IMR-90 (cell line): ENCODE results near the gene SPATA24. TPM values are rescaled to one million over a fixed set of nuclear protein-coding genes. Genes with fewer than 3 reads are reported as not detected.

ENCODE experiments used
- ATAC-seq: fragments of 200-7000 bp; cut with Tn5 transposase; 2 replicates; pipeline ENCODE4 v1.9.1; 2020; ENCODE audit warnings: low read depth, mild to moderate bottlenecking, moderate library complexity
- BruUV-seq: library from RNA; stranded (reverse); fragments of 400-500 nt; replicated peaks from 2 replicates; lab custom pipeline; 2021; lab: Mats Ljungman, UMichigan
- CTCF ChIA-PET: fragments of 300-600 bp; formaldehyde crosslinking; extraction: SDS; loops from one replicate; lab custom pipeline; 2021; ENCODE audit warnings: antibody characterized with exemption; lab: Yijun Ruan, JAX
- POLR2A ChIA-PET: fragments of 300-600 bp; sonication (Branson Sonifier 250); formaldehyde crosslinking; loops from one replicate; lab custom pipeline; 2022; ENCODE audit warnings: antibody characterized with exemption; ENCODE audit not compliant: unreplicated experiment; lab: Charles Lee
- DNase-seq: peaks from one replicate; pipeline ENCODE4 v3.0.0; 2013
- H2AFZ ChIP-seq: replicated peaks from 2 replicates; pipeline ENCODE3; 2013; ENCODE audit warnings: low read length, mild to moderate bottlenecking; ENCODE audit not compliant: poor library complexity
- H2AK5ac ChIP-seq: 2 replicates; pipeline ENCODE4 v1.6.1; 2013; ENCODE audit warnings: low read depth, low read length, inconsistent platforms
- H2AK9ac ChIP-seq: replicated peaks from 2 replicates; pipeline ENCODE3; 2013; ENCODE audit warnings: mild to moderate bottlenecking, low read depth, low read length, moderate library complexity; ENCODE audit not compliant: poor library complexity
- H2BK120ac ChIP-seq: 2 replicates; pipeline ENCODE4 v1.6.1; 2013; ENCODE audit warnings: low read depth, low read length, inconsistent platforms
- H2BK15ac ChIP-seq: 3 replicates; pipeline ENCODE4 v1.6.1; 2013; ENCODE audit warnings: low read depth, low read length, inconsistent platforms
- H2BK20ac ChIP-seq: 2 replicates; pipeline ENCODE4 v1.6.1; 2013; ENCODE audit warnings: low read depth, mild to moderate bottlenecking, inconsistent platforms, low read length, moderate library complexity
- H2BK5ac ChIP-seq: 2 replicates; pipeline ENCODE4 v1.6.1; 2013; ENCODE audit warnings: mild to moderate bottlenecking, low read depth, low read length, inconsistent platforms; ENCODE audit not compliant: poor library complexity, severe bottlenecking
- H3K14ac ChIP-seq: replicated peaks from 2 replicates; pipeline ENCODE4 v1.6.1; 2013; ENCODE audit warnings: low read depth, low read length, inconsistent platforms
- H3K18ac ChIP-seq: 2 replicates; pipeline ENCODE4 v1.6.1; 2013; ENCODE audit warnings: low read depth, low read length, control low read depth
- H3K23ac ChIP-seq: 2 replicates; pipeline ENCODE4 v1.6.1; 2013; ENCODE audit warnings: low read depth, low read length, inconsistent platforms
- H3K27ac ChIP-seq: 2 replicates; pipeline ENCODE4 v1.5.1; 2013; ENCODE audit warnings: mild to moderate bottlenecking, control low read depth, low read length; ENCODE audit not compliant: insufficient read depth
- H3K27me3 ChIP-seq: 2 replicates; pipeline ENCODE4 v1.6.1; 2013; ENCODE audit warnings: low read length; ENCODE audit not compliant: control insufficient read depth, insufficient read depth
- H3K36me3 ChIP-seq: 2 replicates; pipeline ENCODE4 v1.6.1; 2013; ENCODE audit warnings: low read length, mixed read lengths; ENCODE audit not compliant: control insufficient read depth, insufficient read depth
- H3K4ac ChIP-seq: 2 replicates; pipeline ENCODE4 v1.6.1; 2013; ENCODE audit warnings: low read depth, low read length, inconsistent platforms
- H3K4me1 ChIP-seq: 2 replicates; pipeline ENCODE4 v1.6.1; 2013; ENCODE audit warnings: low read length, mixed read lengths; ENCODE audit not compliant: control insufficient read depth, insufficient read depth
- H3K4me2 ChIP-seq: 2 replicates; pipeline ENCODE4 v1.6.1; 2013; ENCODE audit warnings: low read depth, mild to moderate bottlenecking, control low read depth, low read length, moderate library complexity
- H3K4me3 ChIP-seq: 2 replicates; pipeline ENCODE4 v1.5.1; 2013; ENCODE audit warnings: low read depth, mild to moderate bottlenecking, control low read depth, low read length, moderate library complexity; ENCODE audit not compliant: insufficient read depth
- H3K56ac ChIP-seq: 2 replicates; pipeline ENCODE4 v1.6.1; 2013; ENCODE audit warnings: low read length, inconsistent platforms; ENCODE audit not compliant: insufficient read depth; ENCODE audit errors: extremely low read depth
- H3K79me1 ChIP-seq, 2 experiments: 2 replicates each; pipeline ENCODE4 v1.6.1; 2013; ENCODE audit warnings: low read length in 2 of 2, inconsistent platforms in 1 of 2, low read depth in 1 of 2
- H3K9ac ChIP-seq: 2 replicates; pipeline ENCODE4 v1.6.1; 2013; ENCODE audit warnings: low read depth, low read length, control low read depth
- H3K9me1 ChIP-seq: 2 replicates; pipeline ENCODE4 v1.6.1; 2013; ENCODE audit warnings: low read length, inconsistent platforms; ENCODE audit not compliant: insufficient read depth
- H3K9me3 ChIP-seq: 2 replicates; pipeline ENCODE4 v1.6.1; 2013; ENCODE audit warnings: low read length; ENCODE audit not compliant: control insufficient read depth, insufficient read depth
- H4K20me1 ChIP-seq: 2 replicates; pipeline ENCODE4 v1.6.1; 2013; ENCODE audit warnings: low read length, inconsistent platforms; ENCODE audit not compliant: insufficient read depth
- H4K5ac ChIP-seq: 2 replicates; pipeline ENCODE4 v1.6.1; 2013; ENCODE audit warnings: mild to moderate bottlenecking, low read depth, low read length, control low read depth
- H4K8ac ChIP-seq, 2 experiments: 2 replicates each; pipeline ENCODE4 v1.6.1; 2013; ENCODE audit warnings: low read depth in 2 of 2, low read length in 2 of 2, control low read depth in 1 of 2, inconsistent platforms in 1 of 2
- H4K91ac ChIP-seq: 2 replicates; pipeline ENCODE4 v1.6.1; 2013; ENCODE audit warnings: low read depth, low read length, inconsistent platforms; ENCODE audit not compliant: insufficient read depth
- BHLHE40 ChIP-seq: fragments of 150-350 bp; IDR thresholded peaks from 2 replicates; pipeline ENCODE4 v1.6.1; 2016; ENCODE audit warnings: mild to moderate bottlenecking, low read depth, low read length
- CEBPB ChIP-seq: IDR thresholded peaks from 2 replicates; pipeline ENCODE4 v1.6.1; 2012; ENCODE audit warnings: low read depth, low read length, improper control_type of control experiment
- CHD1 ChIP-seq: IDR thresholded peaks from 2 replicates; pipeline ENCODE4 v1.6.1; 2012; ENCODE audit warnings: low read depth, low read length, improper control_type of control experiment
- CTCF ChIP-seq: conservative IDR thresholded peaks from 2 replicates; pipeline ENCODE4 v1.5.1; 2012; ENCODE audit warnings: mild to moderate bottlenecking, low read depth, low read length, improper control_type of control experiment
- FOS ChIP-seq: fragments of 150-350 bp; IDR thresholded peaks from 2 replicates; pipeline ENCODE4 v1.6.1; 2016; ENCODE audit warnings: low read depth, low read length
- MAFK ChIP-seq: IDR thresholded peaks from 2 replicates; pipeline ENCODE4 v1.6.1; 2012; ENCODE audit warnings: low read depth, low read length, improper control_type of control experiment
- MAZ ChIP-seq: IDR thresholded peaks from 2 replicates; pipeline ENCODE4 v1.6.1; 2012; ENCODE audit warnings: low read depth, mild to moderate bottlenecking, low read length, improper control_type of control experiment, moderate library complexity, borderline replicate concordance
- MXI1 ChIP-seq: IDR thresholded peaks from 2 replicates; pipeline ENCODE4 v1.6.1; 2012; ENCODE audit warnings: low read depth, mild to moderate bottlenecking, low read length, moderate library complexity, borderline replicate concordance
- POLR2A ChIP-seq: IDR thresholded peaks from 2 replicates; pipeline ENCODE4 v1.6.1; 2012; ENCODE audit warnings: mild to moderate bottlenecking, low read depth, low read length
- RAD21 ChIP-seq: IDR thresholded peaks from 2 replicates; pipeline ENCODE4 v1.6.1; 2012; ENCODE audit warnings: low read length, improper control_type of control experiment
- RCOR1 ChIP-seq: IDR thresholded peaks from 2 replicates; pipeline ENCODE4 v1.6.1; 2012; ENCODE audit warnings: mild to moderate bottlenecking, low read length, improper control_type of control experiment; ENCODE audit not compliant: insufficient replicate concordance
- USF2 ChIP-seq: fragments of 150-350 bp; IDR thresholded peaks from 2 replicates; pipeline ENCODE4 v1.6.1; 2017; ENCODE audit warnings: mild to moderate bottlenecking, antibody characterized with exemption, low read length, low read depth
- WGBS, 2 experiments: methylation state at CpG; one replicate each; pipeline versions ENCODE4 v1.1.5 to v1.1.7; 2013; ENCODE audit warnings: missing lambda C conversion rate in 2 of 2; ENCODE audit not compliant: insufficient read length in 1 of 2; ENCODE audit errors: extremely low coverage in 2 of 2; 5-methylcytosine and 5-hydroxymethylcytosine counted together
- dilution Hi-C: fragments of 300-500 bp; cut with HindIII; formaldehyde crosslinking; loops from one replicate; pipeline ENCODE4 v1.14.3; 2018; ENCODE audit warnings: low sequenced_read_pairs; ENCODE audit not compliant: unreplicated experiment
- in situ Hi-C: fragments of 300-500 bp; cut with MboI; formaldehyde crosslinking; loops from 3 replicates; pipeline ENCODE4 v1.14.3; 2019; ENCODE audit warnings: low sequenced_read_pairs, inconsistent platforms, mixed read lengths
- intact Hi-C: fragments of 100-400 bp; cut with micrococcal nuclease; formaldehyde crosslinking; loops from 2 replicates; pipeline ENCODE4 v1.10.0; 2022
- polyA plus RNA-seq, 3 experiments: library from polyadenylated mRNA; depleted of rRNA; stranded (reverse); fragments of >200 nt; gene quantifications; 2 replicates each; pipeline ENCODE4 v1.2.3, GENCODE V29; 2012; ENCODE audit warnings: low replicate concordance in 1 of 3
- total RNA-seq: library from RNA; depleted of rRNA; stranded (reverse); fragments of >200 nt; gene quantifications from 2 replicates; pipeline ENCODE4 v1.2.3, GENCODE V29; 2012
- TF ChIP-seq, protein P1 (sequence below): fragments of 150-350 bp; IDR thresholded peaks from 2 replicates; pipeline ENCODE4 v1.6.1; 2016; ENCODE audit warnings: low read depth, mild to moderate bottlenecking, low read length, moderate library complexity, borderline replicate concordance

SPATA24 gene
- total and polyA plus RNA-seq, 2 of the 4 experiments (the other 2 are of a cell fraction), result 4.1 to 4.3 TPM

GRCh38 chr5:139445325-139446170 is 41.7 kb upstream of the SPATA24 start:
- peak overlapping the region; percentile 76 for H2AFZ ChIP-seq
- H2BK20ac ChIP-seq, result peak overlapping the region; percentile 77
- peak overlapping the region in 1 of 2 experiments; percentile 80; a peak in 2 of 4 replicates for H4K8ac ChIP-seq
- no peak overlapping the region; the same call in 1 of the 2 replicates for H3K56ac ChIP-seq
- H3K79me1 ChIP-seq, result 0 out of 4 replicates have a peak, but pooled peaks cover 0 to 7% of the 10 kb centered on the region in 2 experiments
- TF ChIP-seq MXI1 (no peak), CHD1 (no peak), MAFK (no peak), USF2 (no peak), POLR2A (no peak), CEBPB (no peak), MAZ (no peak), FOS (no peak), BHLHE40 (no peak), RCOR1 (no peak), RAD21 (no peak), CTCF (no peak)
- TF ChIP-seq, protein P1, sequence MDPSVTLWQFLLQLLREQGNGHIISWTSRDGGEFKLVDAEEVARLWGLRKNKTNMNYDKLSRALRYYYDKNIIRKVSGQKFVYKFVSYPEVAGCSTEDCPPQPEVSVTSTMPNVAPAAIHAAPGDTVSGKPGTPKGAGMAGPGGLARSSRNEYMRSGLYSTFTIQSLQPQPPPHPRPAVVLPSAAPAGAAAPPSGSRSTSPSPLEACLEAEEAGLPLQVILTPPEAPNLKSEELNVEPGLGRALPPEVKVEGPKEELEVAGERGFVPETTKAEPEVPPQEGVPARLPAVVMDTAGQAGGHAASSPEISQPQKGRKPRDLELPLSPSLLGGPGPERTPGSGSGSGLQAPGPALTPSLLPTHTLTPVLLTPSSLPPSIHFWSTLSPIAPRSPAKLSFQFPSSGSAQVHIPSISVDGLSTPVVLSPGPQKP, result no peak
- dilution Hi-C loops, result no loop called here
- POLR2A ChIA-PET, result interaction anchor here (0.6 kb wide), 1 partner anchor 329 kb away, joined by 7 read pairs; no protein-coding TSS in a partner anchor
- WGBS, 2 experiments, result 72% methylated on average over 4 of the region's 7 CpGs; no CpG with 5 or more reads in 1 of the 2 experiments
- peak overlapping the region; percentile 85; the same call in 1 of the 2 replicates for H4K91ac ChIP-seq
- H2BK5ac ChIP-seq, result peak overlapping the region; percentile 56
- intact Hi-C loops, result no loop called here
- peak overlapping the region; percentile 74; the same call in 2 of the 3 replicates for H2BK15ac ChIP-seq
- CTCF ChIA-PET, result interaction anchor here (0.9 kb wide), 1 partner anchor 12 kb away, joined by 3 read pairs; no protein-coding TSS in a partner anchor
- no peaks in the 10 kb centered on the region for H4K20me1 ChIP-seq
- peak overlapping the region; percentile 46; the same call in 1 of the 2 replicates for H4K5ac ChIP-seq
- peak overlapping the region; percentile 52 for H3K18ac ChIP-seq
- no peak overlapping the region for H3K4me3 ChIP-seq
- peak overlapping the region; percentile 49 for H3K23ac ChIP-seq
- H3K9ac ChIP-seq, result no peak overlapping the region
- in situ Hi-C loops, result no loop called here
- no peaks in the 10 kb centered on the region for H3K36me3 ChIP-seq
- peak overlapping the region; percentile 73 for H2AK5ac ChIP-seq
- H3K4ac ChIP-seq, result peak overlapping the region; percentile 92
- H2BK120ac ChIP-seq, result peak overlapping the region; percentile 93
- H3K9me3 ChIP-seq, result no peaks in the 10 kb centered on the region
- peaks cover 14% of the 10 kb centered on the region for H3K4me1 ChIP-seq
- no peak overlapping the region for H3K4me2 ChIP-seq
- BruUV-seq, result no TSS peak
- DNase-seq, result peak; percentile 81
- H2AK9ac ChIP-seq, result peak overlapping the region; percentile 47
- H3K27me3 ChIP-seq, result no peaks in the 10 kb centered on the region
- ATAC-seq, result peak; percentile 83
- peaks cover 19% of the 10 kb centered on the region for H3K9me1 ChIP-seq
- peak overlapping the region; percentile 29 for H3K14ac ChIP-seq
- H3K27ac ChIP-seq, result peak overlapping the region; percentile 13; the same call in 1 of the 2 replicates
